ENCODE measurements around the gene MAPK14. TPM values are rescaled to one million over a fixed set of nuclear protein-coding genes. Genes with fewer than 3 reads are reported as not detected.
"Not testable (repeated sequence)": the region's sequence is repeated elsewhere in the genome, so short reads cannot be mapped to it uniquely, and the experiment has no call there.

The MAPK14 gene
- polyA plus RNA-seq (2013, experiment 1 of 2), result 22.9 TPM
- 23.1 TPM for polyA plus RNA-seq (2013, experiment 2 of 2)

DNA sequence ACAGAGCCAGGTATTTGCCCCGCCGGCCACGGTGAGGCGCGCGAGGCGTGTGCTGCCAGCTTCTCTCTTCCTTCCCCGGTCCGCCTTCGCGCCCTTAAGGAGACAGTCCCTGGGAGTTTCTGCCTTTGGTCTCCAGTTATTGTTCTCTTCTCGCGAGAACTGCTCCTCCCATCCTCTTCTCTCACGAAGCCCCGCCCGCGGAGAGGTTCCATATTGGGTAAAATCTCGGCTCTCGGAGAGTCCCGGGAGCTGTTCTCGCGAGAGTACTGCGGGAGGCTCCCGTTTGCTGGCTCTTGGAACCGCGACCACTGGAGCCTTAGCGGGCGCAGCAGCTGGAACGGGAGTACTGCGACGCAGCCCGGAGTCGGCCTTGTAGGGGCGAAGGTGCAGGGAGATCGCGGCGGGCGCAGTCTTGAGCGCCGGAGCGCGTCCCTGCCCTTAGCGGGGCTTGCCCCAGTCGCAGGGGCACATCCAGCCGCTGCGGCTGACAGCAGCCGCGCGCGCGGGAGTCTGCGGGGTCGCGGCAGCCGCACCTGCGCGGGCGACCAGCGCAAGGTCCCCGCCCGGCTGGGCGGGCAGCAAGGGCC, at the start of gene MAPK14:
Gene MAPK14 (plus strand): TSS at position 308 of the 587 bp plus-strand sequence. CDS start 350 bp downstream, outside the sequence.
- peak within 1 kb of the TSS; percentile 43 to 97 for H3K14ac ChIP-seq (ENCODE audit: low read length in 2 of 2)
- under 1% methylated on average over 57 of the region's 62 CpGs for WGBS
- H3K4me1 ChIP-seq (ENCODE audit: control insufficient read depth, insufficient read depth, low read depth, low read length), result peaks cover 5% of the 10 kb centered on the region
- H3K79me1 ChIP-seq (replicated peaks; ENCODE audit: low read length, poor library complexity, severe bottlenecking), result no peaks in the 10 kb centered on the region
- H2AFZ ChIP-seq (ENCODE audit: low read depth, low read length), result peak within 1 kb of the TSS; percentile 33
- H3K27ac ChIP-seq (ENCODE audit: low read length, poor library complexity, severe bottlenecking), result peak within 1 kb of the TSS; percentile 75
- peak within 1 kb of the TSS; percentile 97 for H3K9ac ChIP-seq (ENCODE audit: low read length)
- peak within 1 kb of the TSS; percentile 92 to 97 for H3K4ac ChIP-seq (ENCODE audit: low read depth in 1 of 2, low read length in 2 of 2)
- H4K8ac ChIP-seq (ENCODE audit: low read length), result peak within 1 kb of the TSS; percentile 85
- H3K27me3 ChIP-seq (ENCODE audit: control insufficient read depth in 1 of 2, insufficient read depth in 1 of 2, low read length in 2 of 2), result no peaks in the 10 kb centered on the region
- peak within 1 kb of the TSS; percentile 91 to 94 for H3K18ac ChIP-seq (ENCODE audit: low read depth in 1 of 2, low read length in 2 of 2)
- peak within 1 kb of the TSS; percentile 95 for H4K91ac ChIP-seq (ENCODE audit: low read length)
- H3K4me3 ChIP-seq (ENCODE audit: insufficient read depth in 1 of 2, low read depth in 1 of 2, low read length in 2 of 2), result peak within 1 kb of the TSS; percentile 91 to 99
- no peaks in the 10 kb centered on the region for H3K36me3 ChIP-seq (ENCODE audit: control insufficient read depth in 1 of 2, insufficient read depth in 2 of 2, low read depth in 1 of 2, low read length in 2 of 2)
- H2BK120ac ChIP-seq (ENCODE audit: low read depth, low read length), result peak within 1 kb of the TSS; percentile 21
- H2BK5ac ChIP-seq (ENCODE audit: low read depth, low read length, poor library complexity, severe bottlenecking), result peak within 1 kb of the TSS; percentile 77
- no peaks in the 10 kb centered on the region for H3K9me3 ChIP-seq (ENCODE audit: control insufficient read depth, low read length)
- H2BK12ac ChIP-seq (ENCODE audit: low read length in 2 of 2), result peak within 1 kb of the TSS in 1 of 2 experiments; percentile 79
- peak within 1 kb of the TSS; percentile 57 for H2BK15ac ChIP-seq (ENCODE audit: low read depth, poor library complexity, severe bottlenecking)
- DNase-seq, result peak; percentile 100
- peak within 1 kb of the TSS in 1 of 2 experiments; percentile 98 for H3K23ac ChIP-seq (ENCODE audit: low read length in 2 of 2)
- peak within 1 kb of the TSS; percentile 81 for H3K4me2 ChIP-seq (ENCODE audit: low read length, poor library complexity, severe bottlenecking)
- no peak within 1 kb of the TSS for H2AK5ac ChIP-seq (ENCODE audit: low read length, severe bottlenecking)

DNA sequence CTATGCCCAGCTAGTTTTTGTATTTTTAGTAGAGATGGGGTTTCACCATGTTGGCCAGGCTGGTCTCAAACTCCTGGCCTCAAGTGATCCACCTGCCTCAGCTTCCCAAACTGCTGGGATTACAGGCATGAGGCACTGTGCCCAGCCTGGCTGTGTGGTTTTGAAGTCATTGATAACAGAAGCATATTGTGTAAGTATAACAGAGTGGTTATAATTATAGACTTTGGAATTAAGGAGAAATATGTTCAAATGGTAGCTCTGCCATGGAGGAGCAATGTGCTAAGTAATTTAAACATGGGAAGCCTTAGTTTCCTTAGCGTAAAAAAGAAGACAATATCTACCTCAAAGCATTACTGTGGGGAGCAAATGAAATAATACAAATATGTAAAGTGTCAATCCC, 47.5 kb upstream of the MAPK14 start:
- not testable (repeated sequence) for H3K9me3 ChIP-seq (ENCODE audit: control insufficient read depth, low read length); H2BK15ac ChIP-seq (ENCODE audit: low read depth, poor library complexity, severe bottlenecking); H3K27ac ChIP-seq (ENCODE audit: low read length, poor library complexity, severe bottlenecking); H2BK12ac ChIP-seq (ENCODE audit: low read length in 2 of 2); DNase-seq; H3K36me3 ChIP-seq (ENCODE audit: control insufficient read depth in 1 of 2, insufficient read depth in 2 of 2, low read depth in 1 of 2, low read length in 2 of 2); H2BK120ac ChIP-seq (ENCODE audit: low read depth, low read length); H3K18ac ChIP-seq (ENCODE audit: low read depth in 1 of 2, low read length in 2 of 2); H3K4me2 ChIP-seq (ENCODE audit: low read length, poor library complexity, severe bottlenecking); H3K9ac ChIP-seq (ENCODE audit: low read length); H3K23ac ChIP-seq (ENCODE audit: low read length in 2 of 2); H3K79me1 ChIP-seq (replicated peaks; ENCODE audit: low read length, poor library complexity, severe bottlenecking); H4K8ac ChIP-seq (ENCODE audit: low read length); H2AK5ac ChIP-seq (ENCODE audit: low read length, severe bottlenecking); H3K4me3 ChIP-seq (ENCODE audit: insufficient read depth in 1 of 2, low read depth in 1 of 2, low read length in 2 of 2); H2BK5ac ChIP-seq (ENCODE audit: low read depth, low read length, poor library complexity, severe bottlenecking); H3K4me1 ChIP-seq (ENCODE audit: control insufficient read depth, insufficient read depth, low read depth, low read length); H4K91ac ChIP-seq (ENCODE audit: low read length); H2AFZ ChIP-seq (ENCODE audit: low read depth, low read length); H3K4ac ChIP-seq (ENCODE audit: low read depth in 1 of 2, low read length in 2 of 2); H3K14ac ChIP-seq (ENCODE audit: low read length in 2 of 2)
- WGBS, result no CpG with 5 or more reads among the region's 1 CpG
- peaks cover 0 to 20% of the 10 kb centered on the region in 2 experiments for H3K27me3 ChIP-seq (ENCODE audit: control insufficient read depth in 1 of 2, insufficient read depth in 1 of 2, low read length in 2 of 2)

DNA sequence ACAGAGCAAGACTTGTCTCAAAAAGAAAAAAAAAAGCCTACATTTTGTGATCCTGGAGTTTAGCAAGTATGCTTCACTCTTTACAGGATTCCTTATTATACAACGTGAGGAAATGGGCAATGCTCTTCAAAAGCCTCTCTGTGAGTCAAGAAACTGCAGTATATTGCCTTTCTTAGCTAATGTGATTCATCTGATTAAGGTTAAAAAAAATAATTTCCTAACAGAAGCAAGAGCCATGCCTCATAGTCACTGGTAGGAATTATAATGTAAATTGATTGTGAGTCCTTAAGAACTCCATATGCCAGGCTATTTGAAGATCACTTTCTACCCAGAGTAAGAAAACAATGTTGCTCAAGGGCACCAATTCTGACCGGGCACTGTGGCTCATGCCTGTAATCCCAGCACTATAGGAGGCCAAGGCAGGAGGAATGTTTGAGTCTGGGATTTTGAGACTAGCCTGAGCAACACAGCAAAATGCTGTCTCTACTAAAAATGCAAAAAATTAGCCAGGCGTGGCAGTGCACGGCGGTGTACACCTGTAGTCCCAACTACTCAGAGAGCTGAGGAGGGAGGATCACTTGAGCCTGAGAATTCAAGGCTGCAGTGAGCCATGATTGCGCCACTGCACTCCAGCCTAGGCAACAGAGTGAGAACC, 46.5 kb upstream of the MAPK14 start:
- Histone ChIP-seq H3K27ac (ENCODE audit: low read length, poor library complexity, severe bottlenecking) (no peak overlapping the region), H3K18ac (ENCODE audit: low read depth in 1 of 2, low read length in 2 of 2) (no peak overlapping the region), H2BK12ac (ENCODE audit: low read length in 2 of 2) (no peak overlapping the region), H3K14ac (ENCODE audit: low read length in 2 of 2) (no peak overlapping the region), H3K4me1 (ENCODE audit: control insufficient read depth, insufficient read depth, low read depth, low read length) (no peaks in the 10 kb centered on the region), H3K79me1 (replicated peaks; ENCODE audit: low read length, poor library complexity, severe bottlenecking) (no peaks in the 10 kb centered on the region), H3K4me3 (ENCODE audit: insufficient read depth in 1 of 2, low read depth in 1 of 2, low read length in 2 of 2) (no peak overlapping the region), H3K9me3 (ENCODE audit: control insufficient read depth, low read length) (no peaks in the 10 kb centered on the region), H3K36me3 (ENCODE audit: control insufficient read depth in 1 of 2, insufficient read depth in 2 of 2, low read depth in 1 of 2, low read length in 2 of 2) (no peaks in the 10 kb centered on the region), H3K27me3 (ENCODE audit: control insufficient read depth in 1 of 2, insufficient read depth in 1 of 2, low read length in 2 of 2) (peaks cover 0 to 20% of the 10 kb centered on the region in 2 experiments), H4K8ac (ENCODE audit: low read length) (no peak overlapping the region), H2AK5ac (ENCODE audit: low read length, severe bottlenecking) (no peak overlapping the region), H3K4me2 (ENCODE audit: low read length, poor library complexity, severe bottlenecking) (no peak overlapping the region), H2BK120ac (ENCODE audit: low read depth, low read length) (no peak overlapping the region), H4K91ac (ENCODE audit: low read length) (no peak overlapping the region), H2BK15ac (ENCODE audit: low read depth, poor library complexity, severe bottlenecking) (no peak overlapping the region), H2AFZ (ENCODE audit: low read depth, low read length) (no peak overlapping the region), H2BK5ac (ENCODE audit: low read depth, low read length, poor library complexity, severe bottlenecking) (no peak overlapping the region), H3K4ac (ENCODE audit: low read depth in 1 of 2, low read length in 2 of 2) (no peak overlapping the region), H3K9ac (ENCODE audit: low read length) (no peak overlapping the region), H3K23ac (ENCODE audit: low read length in 2 of 2) (no peak overlapping the region)
- WGBS, result 98% methylated on average over 5 of the region's 6 CpGs
- DNase-seq, result no peak

DNA sequence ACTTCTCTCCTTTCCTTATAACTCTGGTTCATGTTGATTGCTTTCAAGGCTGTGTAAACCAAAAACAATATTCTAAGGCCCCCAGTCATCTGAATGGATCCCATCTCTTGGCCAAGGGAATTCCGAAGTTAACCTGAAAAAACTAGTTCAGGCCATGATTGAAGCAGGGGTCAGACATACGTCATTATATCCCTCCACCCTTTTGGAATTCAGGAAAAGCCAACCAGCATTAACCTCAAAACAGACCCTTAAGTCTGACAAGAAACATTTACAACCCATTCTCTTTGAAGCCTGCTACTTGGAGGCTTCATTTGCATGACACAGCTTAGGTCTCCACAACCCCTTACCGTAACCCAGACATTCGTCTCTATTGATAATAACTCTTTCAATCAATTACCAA, 42.9 kb upstream of the MAPK14 start:
- no peak overlapping the region for H3K4me2 ChIP-seq (ENCODE audit: low read length, poor library complexity, severe bottlenecking)
- H2BK5ac ChIP-seq (ENCODE audit: low read depth, low read length, poor library complexity, severe bottlenecking), result no peak overlapping the region
- 38% methylated on average over 4 of the region's 4 CpGs for WGBS
- H3K27me3 ChIP-seq (ENCODE audit: control insufficient read depth in 1 of 2, insufficient read depth in 1 of 2, low read length in 2 of 2), result peaks cover 0 to 20% of the 10 kb centered on the region in 2 experiments
- H3K14ac ChIP-seq (ENCODE audit: low read length in 2 of 2), result no peak overlapping the region
- no peak overlapping the region for H3K4me3 ChIP-seq (ENCODE audit: insufficient read depth in 1 of 2, low read depth in 1 of 2, low read length in 2 of 2)
- no peak overlapping the region for H2BK120ac ChIP-seq (ENCODE audit: low read depth, low read length)
- H3K18ac ChIP-seq (ENCODE audit: low read depth in 1 of 2, low read length in 2 of 2), result no peak overlapping the region
- no peak overlapping the region for H4K91ac ChIP-seq (ENCODE audit: low read length)
- H3K36me3 ChIP-seq (ENCODE audit: control insufficient read depth in 1 of 2, insufficient read depth in 2 of 2, low read depth in 1 of 2, low read length in 2 of 2), result no peaks in the 10 kb centered on the region
- no peak overlapping the region for H3K27ac ChIP-seq (ENCODE audit: low read length, poor library complexity, severe bottlenecking)
- H3K79me1 ChIP-seq (replicated peaks; ENCODE audit: low read length, poor library complexity, severe bottlenecking), result no peaks in the 10 kb centered on the region
- no peaks in the 10 kb centered on the region for H3K9me3 ChIP-seq (ENCODE audit: control insufficient read depth, low read length)
- H3K9ac ChIP-seq (ENCODE audit: low read length), result no peak overlapping the region
- H2BK15ac ChIP-seq (ENCODE audit: low read depth, poor library complexity, severe bottlenecking), result no peak overlapping the region
- no peak overlapping the region for H2AK5ac ChIP-seq (ENCODE audit: low read length, severe bottlenecking)
- no peak overlapping the region for H3K23ac ChIP-seq (ENCODE audit: low read length in 2 of 2)
- H4K8ac ChIP-seq (ENCODE audit: low read length), result no peak overlapping the region
- no peak overlapping the region for H2BK12ac ChIP-seq (ENCODE audit: low read length in 2 of 2)
- no peaks in the 10 kb centered on the region for H3K4me1 ChIP-seq (ENCODE audit: control insufficient read depth, insufficient read depth, low read depth, low read length)
- no peak for DNase-seq
- no peak overlapping the region for H2AFZ ChIP-seq (ENCODE audit: low read depth, low read length)
- H3K4ac ChIP-seq (ENCODE audit: low read depth in 1 of 2, low read length in 2 of 2), result no peak overlapping the region

Measured in mesenchymal stem cell (in vitro differentiated cells and primary cell).